ENCODE results near the gene LHFPL3. TPM values are rescaled to one million over a fixed set of nuclear protein-coding genes. Genes with fewer than 3 reads are reported as not detected.

The LHFPL3 gene
- total and polyA plus RNA-seq, 2 donors (not counting 3 experiments of a cell fraction or from before 2014, with no cell fraction given) = not detected

DNA sequence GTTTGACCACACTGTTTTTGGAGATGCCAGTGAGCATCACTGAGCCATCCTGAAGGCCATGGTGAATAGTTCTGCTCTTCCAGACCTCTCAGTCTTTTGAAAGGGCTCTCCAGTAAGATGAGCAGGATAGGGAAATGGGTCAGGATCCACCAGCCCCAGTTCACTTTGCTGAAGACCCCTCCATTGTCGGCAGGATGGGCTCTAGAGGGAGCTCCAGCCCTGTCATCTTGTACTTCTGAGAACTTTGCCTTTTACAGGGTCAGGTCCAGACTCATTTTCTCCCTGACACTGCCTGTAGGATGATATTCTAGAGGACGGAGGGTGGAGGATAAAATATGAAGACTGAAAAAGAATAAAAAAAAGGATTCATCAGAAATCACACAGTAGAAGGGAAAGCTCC lies 13.1 kb downstream of the LHFPL3 start:
- no peaks in the 10 kb centered on the region for H3K79me2 ChIP-seq (ENCODE audit: control insufficient read depth, insufficient read depth, low read length)
- H3K9me3 ChIP-seq (replicated peaks; ENCODE audit: control insufficient read depth, insufficient read depth, low read length) = no peaks in the 10 kb centered on the region
- intact Hi-C loops (cut with micrococcal nuclease) (no loop called here), dilution Hi-C loops (cut with MboI; ENCODE audit: extremely low pct_ligation_motif_present, low sequenced_read_pairs) (no loop called here)
- TF ChIP-seq POLR2A (IDR thresholded peaks at IDR 0.05; ENCODE audit: low read depth, low read length) (no peak), POLR2AphosphoS5 (IDR thresholded peaks at IDR 0.05; ENCODE audit: insufficient read depth, low read depth, low read length) (no peak), EZH2 (IDR thresholded peaks at IDR 0.05; ENCODE audit: borderline replicate concordance, low read depth, low read length, severe bottlenecking) (no peak), GATA2 (IDR thresholded peaks at IDR 0.05; ENCODE audit: insufficient read depth, insufficient read length, low read depth, low read length) (no peak), JUN (IDR thresholded peaks at IDR 0.05; ENCODE audit: borderline replicate concordance, insufficient read depth, insufficient read length, low read depth) (no peak), FOS (IDR thresholded peaks at IDR 0.05; ENCODE audit: borderline replicate concordance, insufficient read depth, low read length) (no peak), MYC (IDR thresholded peaks at IDR 0.05; ENCODE audit: low read depth, low read length) (no peak)
- TF ChIP-seq, protein P1, sequence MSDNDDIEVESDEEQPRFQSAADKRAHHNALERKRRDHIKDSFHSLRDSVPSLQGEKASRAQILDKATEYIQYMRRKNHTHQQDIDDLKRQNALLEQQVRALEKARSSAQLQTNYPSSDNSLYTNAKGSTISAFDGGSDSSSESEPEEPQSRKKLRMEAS (IDR thresholded peaks at IDR 0.05; ENCODE audit: insufficient read depth, insufficient read length) = no peak
- TF ChIP-seq, protein P2, sequence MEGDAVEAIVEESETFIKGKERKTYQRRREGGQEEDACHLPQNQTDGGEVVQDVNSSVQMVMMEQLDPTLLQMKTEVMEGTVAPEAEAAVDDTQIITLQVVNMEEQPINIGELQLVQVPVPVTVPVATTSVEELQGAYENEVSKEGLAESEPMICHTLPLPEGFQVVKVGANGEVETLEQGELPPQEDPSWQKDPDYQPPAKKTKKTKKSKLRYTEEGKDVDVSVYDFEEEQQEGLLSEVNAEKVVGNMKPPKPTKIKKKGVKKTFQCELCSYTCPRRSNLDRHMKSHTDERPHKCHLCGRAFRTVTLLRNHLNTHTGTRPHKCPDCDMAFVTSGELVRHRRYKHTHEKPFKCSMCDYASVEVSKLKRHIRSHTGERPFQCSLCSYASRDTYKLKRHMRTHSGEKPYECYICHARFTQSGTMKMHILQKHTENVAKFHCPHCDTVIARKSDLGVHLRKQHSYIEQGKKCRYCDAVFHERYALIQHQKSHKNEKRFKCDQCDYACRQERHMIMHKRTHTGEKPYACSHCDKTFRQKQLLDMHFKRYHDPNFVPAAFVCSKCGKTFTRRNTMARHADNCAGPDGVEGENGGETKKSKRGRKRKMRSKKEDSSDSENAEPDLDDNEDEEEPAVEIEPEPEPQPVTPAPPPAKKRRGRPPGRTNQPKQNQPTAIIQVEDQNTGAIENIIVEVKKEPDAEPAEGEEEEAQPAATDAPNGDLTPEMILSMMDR (IDR thresholded peaks at IDR 0.05; ENCODE audit: extremely low read depth in 1 of 2, insufficient read depth in 1 of 2, low read depth in 1 of 2, low read length in 2 of 2) = no peak
- FAIRE-seq = no peak
- no peak overlapping the region for H3K4me2 ChIP-seq (ENCODE audit: insufficient read depth, low read length)
- H3K4me1 ChIP-seq (ENCODE audit: control insufficient read depth, extremely low read depth, insufficient read depth, low read length) = no peaks in the 10 kb centered on the region
- no peak overlapping the region for H3K4me3 ChIP-seq (replicated peaks in 1 of 3; ENCODE audit: insufficient read depth in 1 of 3, low read depth in 1 of 3, low read length in 3 of 3)
- H3K9ac ChIP-seq (replicated peaks; ENCODE audit: extremely low read depth, insufficient read depth, low read length) = no peak overlapping the region
- ChIA-PET POLR2A (no interaction called here), CTCF (interaction anchor here (0.7 to 1.2 kb wide), 4 partner anchors 286 to 511 kb away, joined by 3 to 4 read pairs (median 3); no protein-coding TSS in a partner anchor)
- H3K27me3 ChIP-seq (ENCODE audit: control insufficient read depth in 2 of 2, insufficient read depth in 2 of 2, low read length in 2 of 2) = no peaks in the 10 kb centered on the region
- H2AFZ ChIP-seq (ENCODE audit: low read depth, low read length) = no peak overlapping the region
- no peak overlapping the region for H3K27ac ChIP-seq (ENCODE audit: insufficient read depth, low read depth, low read length)
- no peaks in the 10 kb centered on the region for H4K20me1 ChIP-seq (replicated peaks; ENCODE audit: control insufficient read depth, extremely low read depth, insufficient read depth, low read length)
- H3K36me3 ChIP-seq (ENCODE audit: control insufficient read depth in 2 of 2, extremely low read depth in 1 of 2, insufficient read depth in 2 of 2, low read length in 2 of 2) = no peaks in the 10 kb centered on the region
- peak; percentile 3 for DNase-seq (ENCODE audit: low read depth, low spot score)
- BruUV-seq (replicated peaks) = no TSS peak
- H3K9me1 ChIP-seq (replicated peaks; ENCODE audit: control insufficient read depth, extremely low read depth, insufficient read depth, low read length) = no peaks in the 10 kb centered on the region

Measured in endothelial cell of umbilical vein (primary cell).